Prostate gland (tissue), 2 donors: ENCODE data around the gene TM4SF18. TPM values are rescaled to one million over a fixed set of nuclear protein-coding genes. Genes with fewer than 3 reads are reported as not detected.

Source experiments
- DNase-seq: peaks from one replicate; pipeline ENCODE4 v3.0.0-alpha.2; 2019; ENCODE audit warnings: low spot score
- H3K27ac ChIP-seq, 2 donors: fragments of 200-600 bp; sonication (generic); 2 replicates each; pipeline ENCODE4 v1.5.1; 2017 to 2019
- H3K27me3 ChIP-seq: fragments of 200-600 bp; sonication (generic); replicated peaks from 2 replicates; pipeline ENCODE4 v1.5.1; 2019; ENCODE audit not compliant: insufficient read depth
- H3K36me3 ChIP-seq, 2 donors: fragments of 200-600 bp; sonication (generic); 1 replicate in 1 of 2; 2 replicates in 1 of 2; pipeline versions ENCODE4 v1.5.1 to v1.8.1; 2017 to 2019
- H3K4me1 ChIP-seq: fragments of 200-600 bp; sonication (generic); replicated peaks from 2 replicates; pipeline ENCODE4 v1.5.1; 2019
- H3K4me3 ChIP-seq, 2 donors: fragments of 200-600 bp; sonication (generic); 2 replicates each; pipeline ENCODE4 v1.5.1; 2017 to 2019
- H3K9me3 ChIP-seq: fragments of 200-600 bp; sonication (generic); 2 replicates; pipeline ENCODE4 v1.5.1; 2017
- POLR2A ChIP-seq: fragments of 450-650 bp; IDR thresholded peaks from one replicate; pipeline ENCODE4 v1.6.1; 2016; ENCODE audit warnings: antibody characterized with exemption, mild to moderate bottlenecking
- POLR2AphosphoS5 ChIP-seq: sonication (generic); formaldehyde crosslinking; IDR thresholded peaks from one replicate; pipeline ENCODE4 v1.6.1; 2017; ENCODE audit warnings: antibody characterized with exemption
- WGBS: methylation state at CpG from one replicate; pipeline ENCODE4 v1.1.5; 2018; 5-methylcytosine and 5-hydroxymethylcytosine counted together
- intact Hi-C: fragments of 100-400 bp; cut with DNase I; formaldehyde crosslinking; loops from one replicate; pipeline ENCODE4 v1.14.2; 2022
- total RNA-seq, 2 donors: library from RNA; depleted of rRNA; stranded (reverse); fragments of >200 nt; gene quantifications; one replicate each; pipeline ENCODE4 v1.1.0, GENCODE V29; 2016
- TF ChIP-seq, protein P1 (sequence below), 4 experiments: fragments of 200-600 bp in 2 of 4; fragments of 450-650 bp in 2 of 4; sonication (generic) in 2 of 4; IDR thresholded peaks; 1 replicate in 3 of 4; 2 replicates in 1 of 4; pipeline ENCODE4 v1.5.1; 2016 to 2019; ENCODE audit warnings: antibody characterized with exemption in 4 of 4, mild to moderate bottlenecking in 2 of 4, moderate library complexity in 2 of 4

The TM4SF18 gene
- total RNA-seq, 2 donors from 2014 or later, result 4.3 to 4.9 TPM

GRCh38 chr3:149284034-149284433, 49.4 kb downstream of the TM4SF18 start:
- DNase-seq, result no peak
- no peaks in the 10 kb centered on the region for H3K27me3 ChIP-seq
- WGBS, result 80% methylated on average over 1 of the region's 23 CpGs
- H3K9me3 ChIP-seq, result no peaks in the 10 kb centered on the region
- TF ChIP-seq POLR2AphosphoS5, result no peak
- TF ChIP-seq, protein P1, sequence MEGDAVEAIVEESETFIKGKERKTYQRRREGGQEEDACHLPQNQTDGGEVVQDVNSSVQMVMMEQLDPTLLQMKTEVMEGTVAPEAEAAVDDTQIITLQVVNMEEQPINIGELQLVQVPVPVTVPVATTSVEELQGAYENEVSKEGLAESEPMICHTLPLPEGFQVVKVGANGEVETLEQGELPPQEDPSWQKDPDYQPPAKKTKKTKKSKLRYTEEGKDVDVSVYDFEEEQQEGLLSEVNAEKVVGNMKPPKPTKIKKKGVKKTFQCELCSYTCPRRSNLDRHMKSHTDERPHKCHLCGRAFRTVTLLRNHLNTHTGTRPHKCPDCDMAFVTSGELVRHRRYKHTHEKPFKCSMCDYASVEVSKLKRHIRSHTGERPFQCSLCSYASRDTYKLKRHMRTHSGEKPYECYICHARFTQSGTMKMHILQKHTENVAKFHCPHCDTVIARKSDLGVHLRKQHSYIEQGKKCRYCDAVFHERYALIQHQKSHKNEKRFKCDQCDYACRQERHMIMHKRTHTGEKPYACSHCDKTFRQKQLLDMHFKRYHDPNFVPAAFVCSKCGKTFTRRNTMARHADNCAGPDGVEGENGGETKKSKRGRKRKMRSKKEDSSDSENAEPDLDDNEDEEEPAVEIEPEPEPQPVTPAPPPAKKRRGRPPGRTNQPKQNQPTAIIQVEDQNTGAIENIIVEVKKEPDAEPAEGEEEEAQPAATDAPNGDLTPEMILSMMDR (IDR thresholded peaks at IDR 0.05), result no peak
- peak overlapping the region; percentile 33 to 81 for H3K27ac ChIP-seq
- H3K4me1 ChIP-seq, result peaks cover 2% of the 10 kb centered on the region
- H3K36me3 ChIP-seq, result no peaks in the 10 kb centered on the region
- H3K4me3 ChIP-seq, result no peak overlapping the region
- intact Hi-C loops, result no loop called here

- no peaks in the 10 kb centered on the region for H3K9me3 ChIP-seq
- no peak overlapping the region for H3K4me3 ChIP-seq
- TF ChIP-seq POLR2AphosphoS5 (peak; percentile 61), POLR2A (no peak)
- peaks cover 6% of the 10 kb centered on the region for H3K4me1 ChIP-seq
- no peaks in the 10 kb centered on the region for H3K27me3 ChIP-seq
- H3K27ac ChIP-seq, result peak overlapping the region; percentile 33 to 81
- no peaks in the 10 kb centered on the region for H3K36me3 ChIP-seq
- WGBS, result 34% methylated on average over 5 of the region's 5 CpGs
- intact Hi-C loops, result no loop called here
- no peak for DNase-seq
Measured at GRCh38 chr3:149283401-149283800, 50.0 kb downstream of the TM4SF18 start.

- Histone ChIP-seq H3K27me3 (no peaks in the 10 kb centered on the region), H3K27ac (peak overlapping the region; percentile 77 to 81), H3K36me3 (no peaks in the 10 kb centered on the region), H3K9me3 (no peaks in the 10 kb centered on the region), H3K4me1 (peaks cover 6% of the 10 kb centered on the region), H3K4me3 (no peak overlapping the region)
- TF ChIP-seq POLR2A (no peak), POLR2AphosphoS5 (no peak)
- TF ChIP-seq, protein P1 (IDR thresholded peaks at IDR 0.05), result no peak
- DNase-seq, result no peak
- intact Hi-C loops, result no loop called here
Measured at GRCh38 chr3:149282836-149283235, 50.6 kb downstream of the TM4SF18 start.

DNA sequence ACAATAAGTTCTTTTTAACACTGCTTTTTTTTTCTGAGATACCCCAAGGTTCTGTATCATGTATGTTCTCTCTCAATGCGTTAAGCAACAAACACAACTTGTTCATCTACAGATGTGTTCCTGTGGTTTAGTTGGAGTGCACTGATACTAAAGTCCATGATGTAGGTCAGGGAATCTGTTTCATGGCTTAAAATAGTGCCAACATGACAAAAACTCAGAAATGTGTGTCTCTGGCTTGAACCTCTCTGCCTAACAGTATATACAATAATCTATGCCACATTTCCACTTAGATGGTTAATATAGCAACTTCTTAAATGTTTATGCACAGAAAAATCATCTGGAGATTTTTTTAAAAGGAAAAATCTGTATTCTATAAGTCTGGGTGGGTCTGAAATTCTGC, 51.1 kb downstream of the TM4SF18 start:
- no peak for DNase-seq
- peaks cover 6% of the 10 kb centered on the region for H3K4me1 ChIP-seq

GRCh38 chr3:149280671-149281349, 52.6 kb downstream of the TM4SF18 start:
- Histone ChIP-seq H3K9me3 (no peaks in the 10 kb centered on the region), H3K27ac (peak overlapping the region; percentile 77 to 81), H3K4me3 (no peak overlapping the region), H3K27me3 (no peaks in the 10 kb centered on the region), H3K36me3 (no peaks in the 10 kb centered on the region), H3K4me1 (peaks cover 6% of the 10 kb centered on the region)
- DNase-seq, result no peak
- WGBS, result 85% methylated on average over 2 of the region's 2 CpGs
- intact Hi-C loops, result no loop called here
- TF ChIP-seq, protein P1 (IDR thresholded peaks at IDR 0.05), result no peak
- peak; percentile 26 for TF ChIP-seq POLR2AphosphoS5

More for the DNA sequence above, 51.1 kb downstream of the TM4SF18 start:
- Histone ChIP-seq H3K27me3 (no peaks in the 10 kb centered on the region), H3K4me3 (no peak overlapping the region), H3K9me3 (no peaks in the 10 kb centered on the region), H3K27ac (peak overlapping the region; percentile 77 to 81), H3K36me3 (no peaks in the 10 kb centered on the region)
- TF ChIP-seq POLR2AphosphoS5, result no peak
- no peak for TF ChIP-seq POLR2A
- TF ChIP-seq, protein P1 (IDR thresholded peaks at IDR 0.05), result no peak
- intact Hi-C loops, result no loop called here
- 100% methylated on average over 1 of the region's 1 CpG for WGBS
